HUES6 (cell line): ENCODE results near the gene VPREB1.
"Not testable (repeated sequence)": the region's sequence is repeated elsewhere in the genome, so short reads cannot be mapped to it uniquely, and the experiment has no call there.

ENCODE experiments used
- H3K27ac ChIP-seq: 2 replicates; pipeline ENCODE4 v1.7.0; 2013; ENCODE audit warnings: low read depth, mild to moderate bottlenecking, low read length, inconsistent platforms
- H3K27me3 ChIP-seq: 2 replicates; pipeline ENCODE4 v1.6.1; 2013; ENCODE audit warnings: low read length; ENCODE audit not compliant: control insufficient read depth, insufficient read depth
- H3K36me3 ChIP-seq: 2 replicates; pipeline ENCODE4 v1.6.1; 2013; ENCODE audit warnings: low read length; ENCODE audit not compliant: control insufficient read depth, insufficient read depth
- H3K4me1 ChIP-seq: 2 replicates; pipeline ENCODE4 v1.6.1; 2013; ENCODE audit warnings: low read length; ENCODE audit not compliant: control insufficient read depth, insufficient read depth
- H3K4me3 ChIP-seq: 2 replicates; pipeline ENCODE4 v1.5.1; 2013; ENCODE audit warnings: low read depth, low read length
- H3K9ac ChIP-seq: one replicate; pipeline ENCODE4 v1.6.1; 2013; ENCODE audit warnings: mild to moderate bottlenecking, low read length
- H3K9me3 ChIP-seq: 2 replicates; pipeline ENCODE4 v1.6.1; 2013; ENCODE audit warnings: low read depth, low read length; ENCODE audit not compliant: control insufficient read depth, insufficient read depth

Gene VPREB1

DNA sequence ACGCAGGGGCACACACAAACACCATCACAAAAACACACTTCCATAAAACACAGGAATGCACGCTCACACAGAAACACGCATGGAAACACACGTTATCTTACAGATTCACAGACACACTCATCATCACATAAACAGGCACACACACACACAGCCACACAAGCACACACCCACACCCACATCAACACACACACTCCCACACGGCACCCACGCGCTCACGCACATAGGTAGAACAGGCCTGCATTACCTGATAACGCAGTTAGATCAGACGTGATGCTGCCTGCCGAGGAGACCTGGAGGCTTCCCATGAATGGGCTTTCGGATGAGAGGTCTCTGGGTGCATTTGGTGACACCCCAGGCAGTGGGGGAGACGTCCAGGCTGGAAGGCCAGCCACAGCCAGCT lies 11.5 kb downstream of the VPREB1 start:
- H3K4me1 ChIP-seq, H3K9me3 ChIP-seq, H3K36me3 ChIP-seq, H3K27ac ChIP-seq, H3K4me3 ChIP-seq, H3K9ac ChIP-seq: not testable (repeated sequence)
- peaks cover 58% of the 10 kb centered on the region for H3K27me3 ChIP-seq

DNA sequence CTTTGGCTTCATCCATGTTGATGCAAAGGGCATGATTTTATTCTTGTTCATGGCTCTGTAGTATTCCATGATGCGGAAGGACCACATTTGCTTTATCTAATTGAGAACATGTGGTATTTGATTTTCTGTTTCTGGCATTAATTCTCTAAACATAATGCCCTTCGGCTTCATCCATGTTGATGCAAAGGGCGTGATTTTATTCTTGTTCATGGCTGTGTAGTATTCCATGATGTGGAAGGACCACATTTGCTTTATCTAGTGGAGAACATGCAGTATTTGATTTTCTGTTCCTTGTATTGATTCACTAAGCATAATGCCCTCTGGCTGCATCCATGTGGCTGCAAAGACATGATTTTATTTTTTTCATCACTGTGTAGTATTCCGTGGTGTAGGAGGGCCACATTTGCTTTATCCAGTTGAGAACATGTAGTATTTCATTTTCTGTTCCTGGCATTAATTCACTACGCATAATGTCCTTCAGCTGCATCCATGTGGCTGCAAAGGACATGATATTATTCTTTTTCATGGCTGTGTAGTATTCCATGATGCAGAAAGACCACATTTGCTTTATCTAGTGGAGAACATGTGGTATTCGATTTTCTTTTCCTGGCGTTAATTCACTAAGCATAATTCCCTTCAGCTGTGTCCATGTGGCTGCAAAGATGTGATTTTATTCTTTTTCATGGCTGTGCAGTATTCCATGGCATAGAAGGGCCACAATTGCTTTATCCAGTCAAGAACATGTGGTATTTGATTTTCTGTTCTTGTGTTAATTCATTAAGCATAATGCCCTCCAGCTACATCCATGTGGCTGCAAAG lies 14.2 kb downstream of the VPREB1 start:
- not testable (repeated sequence) for H3K4me3 ChIP-seq, H3K9me3 ChIP-seq, H3K36me3 ChIP-seq, H3K9ac ChIP-seq, H3K4me1 ChIP-seq, H3K27ac ChIP-seq
- peaks cover 77% of the 10 kb centered on the region for H3K27me3 ChIP-seq

DNA sequence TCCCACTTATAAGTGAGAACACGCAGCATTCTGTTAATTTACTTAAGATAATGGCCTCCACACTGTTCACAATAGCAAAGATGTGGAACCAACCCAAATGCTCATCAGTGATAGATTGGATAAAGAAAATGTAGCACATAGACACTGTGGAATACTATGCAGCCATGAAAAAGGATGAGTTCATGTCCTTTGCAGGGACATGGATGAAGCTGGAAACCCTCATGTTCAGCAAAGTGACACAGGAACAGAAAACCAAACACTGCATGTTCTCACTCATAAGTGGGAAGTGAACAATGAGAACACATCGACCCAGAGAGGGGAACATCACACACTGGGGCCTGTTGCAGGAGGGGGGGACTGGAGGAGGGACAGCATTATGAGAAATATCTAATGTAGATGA lies 15.6 kb downstream of the VPREB1 start:
- not testable (repeated sequence) for H3K9ac ChIP-seq, H3K9me3 ChIP-seq, H3K4me1 ChIP-seq, H3K27ac ChIP-seq, H3K4me3 ChIP-seq, H3K36me3 ChIP-seq
- peaks cover 81% of the 10 kb centered on the region for H3K27me3 ChIP-seq

DNA sequence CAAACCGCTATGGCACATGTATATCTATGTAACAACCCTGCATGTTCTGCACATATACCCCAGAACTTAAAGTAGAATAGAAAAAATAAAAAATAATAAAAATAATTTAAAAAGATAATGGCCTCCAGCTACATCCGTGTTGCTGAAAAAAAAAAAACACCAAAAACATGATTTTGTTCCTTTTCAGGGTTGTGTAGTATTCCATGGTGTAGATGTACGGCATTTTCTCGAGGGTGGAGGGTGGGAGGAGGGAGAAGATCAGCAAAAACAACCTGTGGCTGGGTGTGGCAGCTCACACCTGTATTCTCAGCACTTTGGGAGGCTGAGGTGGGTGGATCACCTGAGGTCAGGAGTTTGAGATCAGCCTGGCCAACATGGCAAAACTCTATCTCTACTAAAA lies 16.0 kb downstream of the VPREB1 start:
- H3K9ac ChIP-seq, H3K4me3 ChIP-seq, H3K27ac ChIP-seq, H3K9me3 ChIP-seq, H3K36me3 ChIP-seq, H3K4me1 ChIP-seq: not testable (repeated sequence)
- peaks cover 82% of the 10 kb centered on the region for H3K27me3 ChIP-seq

DNA sequence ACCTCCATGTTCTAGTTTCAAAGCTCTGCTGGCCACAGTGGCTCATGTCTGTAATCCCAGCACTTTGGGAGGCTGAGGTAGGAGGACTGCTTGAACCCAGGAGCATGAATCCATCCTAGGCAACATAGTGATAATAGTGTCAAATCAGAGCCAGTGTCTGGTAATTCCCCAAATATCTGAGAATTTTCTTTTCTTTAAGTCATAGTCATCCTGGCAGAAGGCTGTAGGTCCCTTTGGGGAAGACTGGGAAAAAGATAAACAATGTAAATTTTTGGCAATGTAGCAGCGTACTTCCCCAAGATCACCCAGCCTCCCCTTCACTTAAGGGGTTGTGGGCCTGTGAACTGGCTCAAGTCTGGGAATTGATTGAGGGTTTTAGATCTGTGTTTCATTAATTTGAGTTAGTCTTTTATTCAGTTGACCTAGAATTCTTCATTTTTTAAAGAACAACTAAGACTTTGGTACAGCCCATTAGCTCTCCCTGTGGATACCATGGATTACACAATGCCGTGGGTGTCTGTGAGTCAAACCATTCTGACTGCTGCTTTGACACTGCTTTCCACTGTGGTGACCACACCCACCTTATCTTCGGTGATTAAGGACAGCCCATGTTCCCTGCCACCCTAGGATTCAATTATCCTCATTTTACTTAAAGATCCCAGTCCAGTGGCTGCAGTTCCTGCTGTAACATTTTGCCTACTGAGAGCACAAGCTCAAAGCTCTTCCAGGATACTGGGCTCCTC lies 17.9 kb downstream of the VPREB1 start:
- H3K36me3 ChIP-seq, H3K4me3 ChIP-seq, H3K27ac ChIP-seq, H3K4me1 ChIP-seq, H3K9me3 ChIP-seq, H3K9ac ChIP-seq: not testable (repeated sequence)
- peaks cover 81% of the 10 kb centered on the region for H3K27me3 ChIP-seq

DNA sequence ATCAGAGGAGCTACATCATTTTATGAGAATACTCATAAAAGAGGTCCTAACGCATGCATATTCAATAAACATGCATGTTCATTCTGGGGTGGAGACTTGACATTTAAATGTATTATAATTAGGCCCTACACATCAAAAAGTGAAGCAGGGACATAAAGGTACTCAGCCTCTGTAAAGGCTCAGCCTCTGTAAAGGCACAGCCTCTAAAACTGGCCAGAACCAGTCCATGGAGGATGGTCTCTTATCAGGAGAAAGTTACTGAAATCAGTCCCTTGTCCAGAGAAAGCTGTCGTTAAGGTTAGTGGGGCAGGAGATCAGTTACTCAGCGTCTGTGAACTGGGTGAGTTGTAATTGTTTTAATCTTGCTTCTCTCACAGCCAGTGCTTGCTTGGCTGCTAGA lies 19.2 kb downstream of the VPREB1 start:
- peaks cover 84% of the 10 kb centered on the region for H3K27me3 ChIP-seq

DNA sequence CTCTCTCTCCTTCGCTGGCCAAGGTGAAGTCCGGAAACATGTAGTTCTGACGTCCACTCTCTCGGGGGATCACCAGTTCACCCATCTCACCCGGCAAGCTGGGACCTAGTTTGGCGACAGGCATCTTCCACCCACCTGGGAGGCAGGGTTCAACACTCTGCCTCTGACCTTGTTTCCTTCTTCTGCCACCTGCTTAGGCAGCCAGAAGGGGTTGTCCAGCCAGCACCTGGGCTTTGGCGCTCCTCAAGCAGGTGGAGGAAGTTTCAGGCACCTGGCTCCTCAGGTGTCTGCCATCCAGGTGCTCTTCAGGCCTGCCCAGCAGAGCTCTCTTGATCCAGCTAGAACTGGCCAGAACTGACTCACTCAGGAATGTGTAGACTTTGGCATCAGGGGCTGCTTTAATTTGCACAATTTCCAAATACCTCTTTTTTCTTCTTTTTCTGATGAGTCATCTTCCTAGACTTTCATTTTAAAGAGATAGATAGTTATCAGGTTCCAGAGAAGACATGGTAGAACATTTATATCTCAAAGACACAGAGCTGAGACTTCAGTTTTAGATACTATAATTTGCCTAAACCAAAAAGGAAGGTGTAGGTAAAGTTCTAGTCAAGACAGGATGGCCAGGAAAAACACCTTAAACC lies 25.6 kb downstream of the VPREB1 start:
- H3K36me3 ChIP-seq, H3K4me3 ChIP-seq, H3K27ac ChIP-seq, H3K9ac ChIP-seq, H3K9me3 ChIP-seq, H3K4me1 ChIP-seq: not testable (repeated sequence)
- H3K27me3 ChIP-seq: peaks cover 53% of the 10 kb centered on the region

More for the DNA sequence above, 19.2 kb downstream of the VPREB1 start:
- H3K36me3 ChIP-seq, H3K9me3 ChIP-seq, H3K4me3 ChIP-seq, H3K4me1 ChIP-seq, H3K9ac ChIP-seq, H3K27ac ChIP-seq: not testable (repeated sequence)

DNA sequence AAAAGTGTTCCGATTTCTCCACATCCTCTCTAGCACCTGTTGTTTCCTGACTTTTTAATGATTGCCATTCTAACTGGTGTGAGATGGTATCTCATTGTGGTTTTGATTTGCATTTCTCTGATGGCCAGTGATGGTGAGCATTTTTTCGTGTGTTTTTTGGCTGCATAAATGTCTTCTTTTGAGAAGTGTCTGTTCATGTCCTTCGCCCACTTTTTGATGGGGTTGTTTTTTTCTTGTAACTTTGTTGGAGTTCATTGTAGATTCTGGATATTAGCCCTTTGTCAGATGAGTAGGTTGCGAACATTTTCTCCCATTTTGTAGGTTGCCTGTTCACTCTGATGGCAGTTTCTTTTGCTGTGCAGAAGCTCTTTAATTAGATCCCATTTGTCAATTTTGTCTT lies 32.8 kb downstream of the VPREB1 start:
- H3K4me3 ChIP-seq, H3K9ac ChIP-seq, H3K4me1 ChIP-seq, H3K9me3 ChIP-seq, H3K27ac ChIP-seq, H3K36me3 ChIP-seq: not testable (repeated sequence)
- H3K27me3 ChIP-seq: peaks cover 11% of the 10 kb centered on the region

DNA sequence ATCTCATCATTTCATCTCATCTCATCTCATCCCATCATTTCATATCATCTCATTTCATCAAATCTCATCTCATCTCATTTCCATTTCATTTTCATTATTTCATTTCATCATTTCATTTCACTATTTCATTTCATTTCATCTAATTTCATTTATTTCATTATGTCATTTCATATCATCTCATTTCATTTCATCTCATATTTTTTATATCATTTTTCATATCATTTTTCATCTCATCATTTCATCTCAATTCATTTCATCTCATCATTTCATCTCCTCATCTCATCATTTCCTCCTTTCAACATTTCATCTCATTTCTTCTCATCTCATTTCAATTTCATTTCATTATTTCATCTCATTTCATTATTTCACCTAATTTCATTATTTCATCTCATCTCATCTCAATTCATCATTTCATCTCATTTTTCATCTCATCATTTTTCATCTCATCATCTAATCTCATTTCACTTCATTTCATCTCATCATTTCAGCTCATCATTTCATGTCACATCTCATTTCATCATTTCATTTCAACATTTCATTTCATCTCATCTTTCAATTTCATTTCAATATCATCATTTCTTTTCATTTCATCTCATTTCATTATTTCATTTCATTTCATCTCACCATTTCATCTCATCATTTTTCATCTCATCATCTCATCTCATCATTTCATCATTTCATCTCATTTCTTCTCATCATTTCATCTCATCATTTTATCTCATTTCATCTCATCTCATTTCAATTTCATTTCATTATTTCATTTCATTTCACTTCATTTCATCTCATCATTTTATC lies 40.6 kb downstream of the VPREB1 start:
- not testable (repeated sequence) for H3K27ac ChIP-seq, H3K4me3 ChIP-seq, H3K36me3 ChIP-seq, H3K9me3 ChIP-seq, H3K9ac ChIP-seq, H3K4me1 ChIP-seq
- peaks cover 21% of the 10 kb centered on the region; the same call in 1 of the 2 replicates for H3K27me3 ChIP-seq

DNA sequence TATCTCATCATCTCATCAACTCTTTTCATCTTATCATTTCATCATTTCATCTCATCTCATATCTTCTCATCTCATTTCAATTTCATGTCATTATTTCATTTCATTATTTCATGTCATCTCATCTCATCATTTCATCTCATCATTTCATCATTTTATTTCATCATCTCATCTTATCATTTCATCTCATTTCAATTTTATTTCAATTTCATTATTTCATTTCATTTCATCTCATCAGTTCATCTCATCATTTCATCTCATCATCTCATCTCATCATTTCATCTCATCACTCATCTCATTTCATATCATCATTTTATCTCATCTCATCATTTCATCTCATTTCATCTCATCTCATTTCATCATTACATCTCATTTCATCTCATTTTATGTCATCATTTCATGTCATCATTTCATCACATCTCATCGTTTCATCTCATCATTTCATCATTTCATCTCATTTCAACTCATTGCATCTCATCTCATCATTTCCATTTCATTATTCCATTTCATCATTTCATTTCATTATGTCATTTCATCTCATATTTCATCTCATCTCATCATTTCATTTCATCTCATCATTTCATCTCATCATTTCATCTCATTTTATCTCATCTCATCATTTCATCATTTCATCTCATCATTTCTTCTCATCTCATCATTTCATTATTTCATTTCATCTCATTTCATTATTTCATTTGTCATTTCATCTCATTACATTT lies 42.0 kb downstream of the VPREB1 start:
- not testable (repeated sequence) for H3K27ac ChIP-seq, H3K9ac ChIP-seq, H3K9me3 ChIP-seq, H3K4me1 ChIP-seq, H3K4me3 ChIP-seq, H3K36me3 ChIP-seq
- peaks cover 21% of the 10 kb centered on the region; the same call in 1 of the 2 replicates for H3K27me3 ChIP-seq
